ENCODE results near the gene ERMARD. TPM values are rescaled to one million over a fixed set of nuclear protein-coding genes. Genes with fewer than 3 reads are reported as not detected.

Gene ERMARD
- total RNA-seq, 1 donor from 2014 or later, result 26.3 TPM

- Mint-ChIP-seq H3K27me3 (ENCODE audit: low read depth) (peaks cover 3% of the 10 kb centered on the region), H3K9me3 (no peaks in the 10 kb centered on the region), H3K4me3 (peak overlapping the region; percentile 96), H3K4me1 (peaks cover 67% of the 10 kb centered on the region), H3K36me3 (ENCODE audit: low read depth) (peaks cover 5% of the 10 kb centered on the region), H3K27ac (ENCODE audit: unreplicated experiment) (peak overlapping the region; percentile 99)
- DNase-seq (ENCODE audit: low read depth, low spot score), result peak; percentile 54
- TF ChIP-seq CTCF (conservative IDR thresholded peaks at IDR 0.05), result no peak
Measured at GRCh38 chr6:169725125-169726048, 26.0 kb upstream of the ERMARD start.

- DNase-seq (ENCODE audit: low read depth, low spot score), result no peak
- Mint-ChIP-seq H3K9me3 (no peaks in the 10 kb centered on the region), H3K27me3 (ENCODE audit: low read depth) (peaks cover 3% of the 10 kb centered on the region), H3K27ac (ENCODE audit: unreplicated experiment) (peak overlapping the region; percentile 99), H3K4me3 (peak overlapping the region; percentile 96), H3K4me1 (peaks cover 61% of the 10 kb centered on the region), H3K36me3 (ENCODE audit: low read depth) (peaks cover 5% of the 10 kb centered on the region)
- no peak for TF ChIP-seq CTCF (conservative IDR thresholded peaks at IDR 0.05)
Measured at GRCh38 chr6:169726049-169726400, 25.4 kb upstream of the ERMARD start.

GRCh38 chr6:169726963-169727362 is 24.5 kb upstream of the ERMARD start:
- no peaks in the 10 kb centered on the region for H3K9me3 Mint-ChIP-seq
- H3K27me3 Mint-ChIP-seq (ENCODE audit: low read depth), result peaks cover 3% of the 10 kb centered on the region
- no peak overlapping the region for H3K27ac Mint-ChIP-seq (ENCODE audit: unreplicated experiment)
- peaks cover 5% of the 10 kb centered on the region for H3K36me3 Mint-ChIP-seq (ENCODE audit: low read depth)
- peak overlapping the region; percentile 96 for H3K4me3 Mint-ChIP-seq
- no peak for TF ChIP-seq CTCF (conservative IDR thresholded peaks at IDR 0.05)
- DNase-seq (ENCODE audit: low read depth, low spot score), result no peak
- peaks cover 52% of the 10 kb centered on the region for H3K4me1 Mint-ChIP-seq

- peaks cover 7% of the 10 kb centered on the region for H3K36me3 Mint-ChIP-seq (ENCODE audit: low read depth)
- H3K27me3 Mint-ChIP-seq (ENCODE audit: low read depth), result peaks cover 3% of the 10 kb centered on the region
- peaks cover 40% of the 10 kb centered on the region for H3K4me1 Mint-ChIP-seq
- DNase-seq (ENCODE audit: low read depth, low spot score), result no peak
- TF ChIP-seq CTCF (conservative IDR thresholded peaks at IDR 0.05), result no peak
- H3K4me3 Mint-ChIP-seq, result no peak overlapping the region
- no peaks in the 10 kb centered on the region for H3K9me3 Mint-ChIP-seq
- H3K27ac Mint-ChIP-seq (ENCODE audit: unreplicated experiment), result no peak overlapping the region
Measured at GRCh38 chr6:169729961-169730360, 21.5 kb upstream of the ERMARD start.

- Mint-ChIP-seq H3K4me3 (no peak overlapping the region), H3K4me1 (no peaks in the 10 kb centered on the region), H3K36me3 (ENCODE audit: low read depth) (peaks cover 2% of the 10 kb centered on the region), H3K9me3 (no peaks in the 10 kb centered on the region), H3K27ac (ENCODE audit: unreplicated experiment) (no peak overlapping the region), H3K27me3 (ENCODE audit: low read depth) (no peaks in the 10 kb centered on the region)
- no peak for DNase-seq (ENCODE audit: low read depth, low spot score)
- no peak for TF ChIP-seq CTCF (conservative IDR thresholded peaks at IDR 0.05)
Measured at GRCh38 chr6:169738204-169738975, 13.0 kb upstream of the ERMARD start.
